Activated CD8-positive, alpha-beta T cell treated with anti-CD3 and anti-CD28 coated beads for 36 hours (primary cell): ENCODE measurements around the gene SH3BP2. TPM values are rescaled to one million over a fixed set of nuclear protein-coding genes. Genes with fewer than 3 reads are reported as not detected.

Experiments used
- ATAC-seq: fragments of 200-7000 bp; cut with Tn5 transposase; one replicate; pipeline ENCODE4 v1.10.0; 2021; ENCODE audit warnings: mild to moderate bottlenecking, moderate library complexity
- CTCF ChIA-PET: fragments of 350-600 bp; sonication (Branson Sonifier 250); formaldehyde crosslinking; loops from one replicate; lab custom pipeline; 2021; ENCODE audit warnings: antibody characterized with exemption; lab: Charles Lee
- POLR2A ChIA-PET: fragments of 350-600 bp; sonication (Branson Sonifier 250); formaldehyde crosslinking; loops from one replicate; lab custom pipeline; 2021; ENCODE audit warnings: antibody characterized with exemption; lab: Charles Lee
- DNase-seq: peaks from one replicate; pipeline ENCODE4 v3.0.0-alpha.2; 2020
- H3K27ac Mint-ChIP-seq: one replicate; pipeline ENCODE4 v1.8.0; 2021; ENCODE audit warnings: mild to moderate bottlenecking, mixed read lengths
- H3K27me3 Mint-ChIP-seq: one replicate; pipeline ENCODE4 v1.8.0; 2021; ENCODE audit warnings: mixed read lengths
- H3K36me3 Mint-ChIP-seq: one replicate; pipeline ENCODE4 v1.8.0; 2021; ENCODE audit warnings: low read depth, mixed read lengths
- H3K4me1 Mint-ChIP-seq: one replicate; pipeline ENCODE4 v1.8.0; 2021; ENCODE audit warnings: low read depth, mixed read lengths
- H3K4me3 Mint-ChIP-seq: one replicate; pipeline ENCODE4 v1.8.0; 2021; ENCODE audit warnings: mild to moderate bottlenecking, moderate library complexity, mixed read lengths
- H3K9me3 Mint-ChIP-seq: one replicate; pipeline ENCODE4 v1.8.0; 2021; ENCODE audit warnings: mixed read lengths
- CTCF ChIP-seq: fragments of 200-600 bp; IDR thresholded peaks from one replicate; pipeline ENCODE4 v1.8.0; 2022; ENCODE audit warnings: antibody characterized with exemption, mild to moderate bottlenecking
- intact Hi-C: fragments of 100-400 bp; cut with micrococcal nuclease; formaldehyde crosslinking; loops from one replicate; pipeline ENCODE4 v1.10.0; 2022
- total RNA-seq, 2 experiments: library from RNA; stranded (reverse); gene quantifications; one replicate each; pipeline ENCODE4 v1.2.3, GENCODE V29; 2021

Gene SH3BP2
- total RNA-seq, 2 experiments from 2014 or later: 54.8 to 59.0 TPM

DNA sequence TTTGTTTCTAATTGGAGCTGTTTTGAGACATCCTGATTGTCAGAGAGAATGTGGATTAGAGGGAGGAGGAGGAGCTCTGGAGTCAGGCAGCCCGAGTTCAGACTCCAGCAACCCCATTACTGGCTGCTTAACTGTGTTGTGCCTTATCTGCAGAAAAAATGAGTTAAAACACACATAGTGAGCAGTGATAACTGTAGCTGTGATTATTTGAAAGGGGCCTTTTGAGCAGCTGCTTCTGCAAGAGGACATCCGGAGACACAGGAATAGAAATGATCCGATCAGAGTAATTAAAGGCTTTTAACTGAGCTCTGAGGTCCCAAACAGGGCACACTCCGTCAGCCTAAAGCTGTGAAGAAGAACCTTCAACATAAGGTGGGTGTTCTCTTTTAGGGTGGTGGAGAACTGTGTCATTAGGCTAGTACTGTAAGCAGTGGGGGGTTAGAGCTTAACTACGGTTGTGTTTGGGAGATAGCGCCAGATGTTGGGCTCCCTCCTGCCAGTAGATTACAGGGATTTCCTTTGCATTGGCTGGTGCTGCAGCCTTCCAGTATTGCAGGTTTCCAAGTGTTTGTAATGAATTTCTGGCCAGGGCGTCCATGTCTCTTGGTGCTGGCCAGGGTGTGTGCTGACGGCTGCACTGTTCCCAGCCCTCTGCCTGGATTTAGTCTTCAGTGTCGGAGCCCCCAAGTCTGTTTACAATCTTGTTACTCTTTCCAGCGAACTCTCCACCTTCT is 75.0 kb downstream of the SH3BP2 start:
- H3K4me1 Mint-ChIP-seq: peaks cover 74% of the 10 kb centered on the region
- TF ChIP-seq CTCF: no peak
- ATAC-seq: no peak
- no peak for DNase-seq
- H3K27ac Mint-ChIP-seq: no peak overlapping the region
- CTCF ChIA-PET: interaction anchor here (0.8 to 2.7 kb wide), 3 partner anchors 15 to 104 kb away, joined by 3 to 8 read pairs (median 3); no protein-coding TSS in a partner anchor
- H3K36me3 Mint-ChIP-seq: peaks cover 3% of the 10 kb centered on the region
- no peaks in the 10 kb centered on the region for H3K9me3 Mint-ChIP-seq
- POLR2A ChIA-PET: interaction anchor here (1.0 to 1.1 kb wide), 3 partner anchors 12 to 106 kb away, joined by 3 to 4 read pairs (median 3); no protein-coding TSS in a partner anchor
- H3K27me3 Mint-ChIP-seq: no peaks in the 10 kb centered on the region
- intact Hi-C loops: no loop called here
- H3K4me3 Mint-ChIP-seq: no peak overlapping the region

DNA sequence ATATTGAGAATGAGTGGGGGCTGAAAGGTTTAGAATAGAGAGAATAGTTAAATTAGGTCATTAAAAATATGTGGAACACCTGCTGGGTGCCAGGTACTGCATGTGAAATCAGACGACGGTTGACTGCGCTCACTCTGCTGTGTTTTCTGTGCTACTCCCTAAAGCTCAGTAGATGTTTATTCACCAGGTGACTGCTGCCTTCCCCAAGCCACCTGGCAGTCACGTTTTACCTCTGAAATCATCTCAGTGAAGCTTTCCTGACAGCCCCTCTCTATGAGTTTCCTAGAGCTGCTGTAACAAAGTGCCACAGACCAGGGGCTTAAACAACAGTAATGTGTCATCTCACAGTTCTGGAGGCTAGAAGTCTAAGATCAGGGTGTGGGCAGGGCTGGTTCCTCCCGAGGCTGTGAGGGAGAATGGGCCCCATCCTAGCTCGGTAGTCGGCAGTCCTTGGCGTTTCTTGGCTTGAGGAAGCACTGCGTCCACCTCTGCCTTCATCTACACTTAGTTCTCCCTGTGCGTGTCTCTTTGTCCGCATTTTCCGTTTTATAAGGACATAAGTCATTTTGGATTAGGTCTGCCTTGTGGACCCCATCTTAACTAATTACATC is 76.1 kb downstream of the SH3BP2 start:
- ChIA-PET CTCF (no interaction called here), POLR2A (no interaction called here)
- no peak for TF ChIP-seq CTCF
- intact Hi-C loops: no loop called here
- ATAC-seq (no peak), DNase-seq (no peak)
- Mint-ChIP-seq H3K4me3 (no peak overlapping the region), H3K27ac (no peak overlapping the region), H3K36me3 (peaks cover 3% of the 10 kb centered on the region), H3K4me1 (peaks cover 72% of the 10 kb centered on the region), H3K27me3 (no peaks in the 10 kb centered on the region), H3K9me3 (no peaks in the 10 kb centered on the region)

DNA sequence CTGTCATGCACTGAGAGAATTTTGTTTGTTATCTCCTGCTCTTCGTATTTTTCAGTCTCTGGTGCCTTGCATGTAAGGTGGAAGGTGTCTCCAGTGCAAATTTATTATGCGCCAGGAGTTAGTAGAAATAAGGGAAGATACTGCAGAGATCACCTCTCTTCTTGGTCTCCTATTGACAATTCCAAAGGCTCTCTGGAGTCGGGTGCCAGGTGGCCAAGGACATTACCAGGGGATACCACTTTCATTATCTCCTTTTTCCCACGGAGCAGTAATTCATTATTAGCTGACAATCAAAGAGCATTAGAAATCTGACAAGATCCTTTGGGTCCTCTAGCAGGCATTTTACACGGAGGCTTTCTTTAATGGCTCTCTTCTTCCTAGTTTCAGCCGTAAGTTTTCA is 76.8 kb downstream of the SH3BP2 start:
- no peak overlapping the region for H3K27ac Mint-ChIP-seq
- intact Hi-C loops: no loop called here
- no peak overlapping the region for H3K4me3 Mint-ChIP-seq
- no peaks in the 10 kb centered on the region for H3K9me3 Mint-ChIP-seq
- DNase-seq: no peak
- no peak for TF ChIP-seq CTCF
- ChIA-PET POLR2A (interaction anchor here (1.3 kb wide), 1 partner anchor 18 kb away, joined by 4 read pairs; no protein-coding TSS in a partner anchor), CTCF (no interaction called here)
- H3K4me1 Mint-ChIP-seq: peaks cover 73% of the 10 kb centered on the region
- ATAC-seq: no peak
- H3K36me3 Mint-ChIP-seq: peaks cover 3% of the 10 kb centered on the region
- H3K27me3 Mint-ChIP-seq: no peaks in the 10 kb centered on the region

- H3K4me1 Mint-ChIP-seq: peaks cover 68% of the 10 kb centered on the region
- peaks cover 3% of the 10 kb centered on the region for H3K36me3 Mint-ChIP-seq
- ATAC-seq (no peak), DNase-seq (no peak)
- no peaks in the 10 kb centered on the region for H3K9me3 Mint-ChIP-seq
- no peaks in the 10 kb centered on the region for H3K27me3 Mint-ChIP-seq
- no peak overlapping the region for H3K27ac Mint-ChIP-seq
- ChIA-PET POLR2A (interaction anchor here (1.3 kb wide), 1 partner anchor 19 kb away, joined by 4 read pairs; no protein-coding TSS in a partner anchor), CTCF (no interaction called here)
- intact Hi-C loops: no loop called here
- no peak for TF ChIP-seq CTCF
- no peak overlapping the region for H3K4me3 Mint-ChIP-seq
Observed at GRCh38 chr4:2870082-2870481, 77.2 kb downstream of the SH3BP2 start.

DNA sequence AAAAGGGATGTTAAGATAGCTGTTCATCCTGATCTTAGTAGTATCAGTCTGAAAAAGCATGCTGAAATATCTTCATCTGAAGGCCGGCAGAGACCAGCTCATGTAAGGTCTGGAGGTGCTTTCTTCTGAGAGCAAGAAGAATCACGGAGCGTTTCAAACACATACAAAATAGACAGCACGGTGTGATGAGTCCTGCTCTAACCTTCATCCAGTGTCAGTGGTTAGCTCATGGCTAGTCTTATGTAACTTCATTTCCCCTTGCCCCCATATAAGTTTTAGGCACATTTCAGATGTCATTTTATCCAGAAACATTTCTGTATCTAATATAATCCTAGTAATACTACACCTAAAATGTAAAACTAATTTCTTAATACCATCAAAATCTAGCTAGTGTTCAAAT is 78.6 kb downstream of the SH3BP2 start:
- ATAC-seq: no peak
- CTCF ChIA-PET: interaction anchor here (0.6 to 2.8 kb wide), 5 partner anchors 9 to 322 kb away, joined by 3 to 12 read pairs (median 4); no protein-coding TSS in a partner anchor
- no peak for TF ChIP-seq CTCF
- Mint-ChIP-seq H3K27me3 (no peaks in the 10 kb centered on the region), H3K4me3 (no peak overlapping the region), H3K4me1 (peaks cover 67% of the 10 kb centered on the region), H3K9me3 (no peaks in the 10 kb centered on the region), H3K27ac (peak overlapping the region; percentile 77), H3K36me3 (peaks cover 10% of the 10 kb centered on the region)
- DNase-seq: no peak
- POLR2A ChIA-PET: interaction anchor here (0.7 kb wide), 1 partner anchor 72 kb away, joined by 3 read pairs; no protein-coding TSS in a partner anchor
- intact Hi-C loops: no loop called here
